ENCODE data around the gene GINS2.

GINS2 gene

GRCh38 chr16:85722128-85722893 lies 33.6 kb upstream of the GINS2 start:
- Mint-ChIP-seq H3K4me3 (no peak overlapping the region), H3K36me3 (ENCODE audit: low read depth) (no peaks in the 10 kb centered on the region), H3K4me1 (ENCODE audit: low read depth) (no peaks in the 10 kb centered on the region), H3K27ac (no peak overlapping the region), H3K27me3 (ENCODE audit: low read depth) (no peaks in the 10 kb centered on the region), H3K9me3 (no peaks in the 10 kb centered on the region)
- no peak for DNase-seq (ENCODE audit: low spot score)

GRCh38 chr16:85720302-85720637 lies 31.5 kb upstream of the GINS2 start:
- no peak for DNase-seq (ENCODE audit: low spot score)
- no peaks in the 10 kb centered on the region for H3K4me1 Mint-ChIP-seq (ENCODE audit: low read depth)
- no peaks in the 10 kb centered on the region for H3K36me3 Mint-ChIP-seq (ENCODE audit: low read depth)
- no peak overlapping the region for H3K27ac Mint-ChIP-seq
- H3K4me3 Mint-ChIP-seq: no peak overlapping the region
- H3K9me3 Mint-ChIP-seq: no peaks in the 10 kb centered on the region
- peaks cover 13% of the 10 kb centered on the region for H3K27me3 Mint-ChIP-seq (ENCODE audit: low read depth)

- DNase-seq (ENCODE audit: low spot score): no peak
- Mint-ChIP-seq H3K4me1 (ENCODE audit: low read depth) (no peaks in the 10 kb centered on the region), H3K27me3 (ENCODE audit: low read depth) (peaks cover 17% of the 10 kb centered on the region), H3K36me3 (ENCODE audit: low read depth) (no peaks in the 10 kb centered on the region), H3K4me3 (no peak overlapping the region), H3K9me3 (no peaks in the 10 kb centered on the region), H3K27ac (no peak overlapping the region)
These were observed 31.0 kb upstream of the GINS2 start for GRCh38 chr16:85719605-85720301.

- no peak for DNase-seq (ENCODE audit: low spot score)
- H3K4me1 Mint-ChIP-seq (ENCODE audit: low read depth): no peaks in the 10 kb centered on the region
- H3K9me3 Mint-ChIP-seq: no peaks in the 10 kb centered on the region
- H3K36me3 Mint-ChIP-seq (ENCODE audit: low read depth): no peaks in the 10 kb centered on the region
- peaks cover 17% of the 10 kb centered on the region for H3K27me3 Mint-ChIP-seq (ENCODE audit: low read depth)
- H3K27ac Mint-ChIP-seq: no peak overlapping the region
- H3K4me3 Mint-ChIP-seq: no peak overlapping the region
These were observed 29.9 kb upstream of the GINS2 start for GRCh38 chr16:85718682-85719081.

GRCh38 chr16:85718153-85718477 lies 29.4 kb upstream of the GINS2 start:
- DNase-seq (ENCODE audit: low spot score): no peak
- no peaks in the 10 kb centered on the region for H3K36me3 Mint-ChIP-seq (ENCODE audit: low read depth)
- no peaks in the 10 kb centered on the region for H3K9me3 Mint-ChIP-seq
- peaks cover 17% of the 10 kb centered on the region for H3K27me3 Mint-ChIP-seq (ENCODE audit: low read depth)
- H3K4me1 Mint-ChIP-seq (ENCODE audit: low read depth): no peaks in the 10 kb centered on the region
- H3K27ac Mint-ChIP-seq: no peak overlapping the region
- H3K4me3 Mint-ChIP-seq: no peak overlapping the region

GRCh38 chr16:85717393-85718152 lies 28.8 kb upstream of the GINS2 start:
- H3K36me3 Mint-ChIP-seq (ENCODE audit: low read depth): no peaks in the 10 kb centered on the region

GRCh38 chr16:85716680-85717038 lies 27.9 kb upstream of the GINS2 start:
- no peak overlapping the region for H3K4me3 Mint-ChIP-seq
- H3K27me3 Mint-ChIP-seq (ENCODE audit: low read depth): peaks cover 17% of the 10 kb centered on the region
- H3K27ac Mint-ChIP-seq: no peak overlapping the region
- H3K4me1 Mint-ChIP-seq (ENCODE audit: low read depth): no peaks in the 10 kb centered on the region
- no peak for DNase-seq (ENCODE audit: low spot score)
- no peaks in the 10 kb centered on the region for H3K9me3 Mint-ChIP-seq
- no peaks in the 10 kb centered on the region for H3K36me3 Mint-ChIP-seq (ENCODE audit: low read depth)

More at GRCh38 chr16:85717393-85718152, 28.8 kb upstream of the GINS2 start:
- H3K9me3 Mint-ChIP-seq: no peaks in the 10 kb centered on the region
- no peaks in the 10 kb centered on the region for H3K4me1 Mint-ChIP-seq (ENCODE audit: low read depth)
- peaks cover 17% of the 10 kb centered on the region for H3K27me3 Mint-ChIP-seq (ENCODE audit: low read depth)
- H3K27ac Mint-ChIP-seq: no peak overlapping the region
- no peak overlapping the region for H3K4me3 Mint-ChIP-seq
- peak; percentile 30 for DNase-seq (ENCODE audit: low spot score)

GRCh38 chr16:85716022-85716679 lies 27.4 kb upstream of the GINS2 start:
- no peaks in the 10 kb centered on the region for H3K4me1 Mint-ChIP-seq (ENCODE audit: low read depth)
- no peak overlapping the region for H3K4me3 Mint-ChIP-seq
- H3K27me3 Mint-ChIP-seq (ENCODE audit: low read depth): peaks cover 17% of the 10 kb centered on the region
- no peak overlapping the region for H3K27ac Mint-ChIP-seq
- no peaks in the 10 kb centered on the region for H3K9me3 Mint-ChIP-seq
- no peaks in the 10 kb centered on the region for H3K36me3 Mint-ChIP-seq (ENCODE audit: low read depth)
- DNase-seq (ENCODE audit: low spot score): no peak

- no peaks in the 10 kb centered on the region for H3K9me3 Mint-ChIP-seq
- H3K4me1 Mint-ChIP-seq (ENCODE audit: low read depth): no peaks in the 10 kb centered on the region
- no peak for DNase-seq (ENCODE audit: low spot score)
- H3K4me3 Mint-ChIP-seq: no peak overlapping the region
- peaks cover 17% of the 10 kb centered on the region for H3K27me3 Mint-ChIP-seq (ENCODE audit: low read depth)
- H3K36me3 Mint-ChIP-seq (ENCODE audit: low read depth): no peaks in the 10 kb centered on the region
- no peak overlapping the region for H3K27ac Mint-ChIP-seq
These were observed 26.6 kb upstream of the GINS2 start for GRCh38 chr16:85715169-85716021.

GRCh38 chr16:85712801-85713200 lies 24.0 kb upstream of the GINS2 start:
- peaks cover 17% of the 10 kb centered on the region for H3K27me3 Mint-ChIP-seq (ENCODE audit: low read depth)
- no peaks in the 10 kb centered on the region for H3K4me1 Mint-ChIP-seq (ENCODE audit: low read depth)
- H3K27ac Mint-ChIP-seq: no peak overlapping the region
- DNase-seq (ENCODE audit: low spot score): no peak
- H3K36me3 Mint-ChIP-seq (ENCODE audit: low read depth): no peaks in the 10 kb centered on the region
- no peaks in the 10 kb centered on the region for H3K9me3 Mint-ChIP-seq
- no peak overlapping the region for H3K4me3 Mint-ChIP-seq

- Mint-ChIP-seq H3K4me1 (ENCODE audit: low read depth) (no peaks in the 10 kb centered on the region), H3K27me3 (ENCODE audit: low read depth) (peaks cover 17% of the 10 kb centered on the region), H3K27ac (no peak overlapping the region), H3K4me3 (no peak overlapping the region), H3K9me3 (no peaks in the 10 kb centered on the region), H3K36me3 (ENCODE audit: low read depth) (no peaks in the 10 kb centered on the region)
- no peak for DNase-seq (ENCODE audit: low spot score)
These were observed 23.3 kb upstream of the GINS2 start for GRCh38 chr16:85711982-85712587.

GRCh38 chr16:85710732-85711131 lies 22.0 kb upstream of the GINS2 start:
- Mint-ChIP-seq H3K4me3 (no peak overlapping the region), H3K27me3 (ENCODE audit: low read depth) (peaks cover 8% of the 10 kb centered on the region), H3K36me3 (ENCODE audit: low read depth) (no peaks in the 10 kb centered on the region), H3K4me1 (ENCODE audit: low read depth) (no peaks in the 10 kb centered on the region), H3K27ac (no peak overlapping the region), H3K9me3 (no peaks in the 10 kb centered on the region)
- DNase-seq (ENCODE audit: low spot score): no peak

All from T-helper 2 cell treated with Interferon-gamma antibody and Interleukin-4, amounts not matched to agents 5 μg/mL and 100 μg/mL, for 36 hours (primary cell).